HG03064 (cell line): ENCODE results near the gene MECR.

ENCODE experiments used
- ATAC-seq: cut with Tn5 transposase; IDR thresholded peaks from one replicate; pipeline ENCODE4 v1.9.1; 2021; ENCODE audit warnings: low read depth; ENCODE audit not compliant: unreplicated experiment

MECR gene

GRCh38 chr1:29230553-29231378 is at the start of gene MECR:
TSS of gene MECR (minus strand) at chr1:29230934. CDS start at chr1:29230906, 28 bp downstream.
- peak; percentile 83 for ATAC-seq

DNA sequence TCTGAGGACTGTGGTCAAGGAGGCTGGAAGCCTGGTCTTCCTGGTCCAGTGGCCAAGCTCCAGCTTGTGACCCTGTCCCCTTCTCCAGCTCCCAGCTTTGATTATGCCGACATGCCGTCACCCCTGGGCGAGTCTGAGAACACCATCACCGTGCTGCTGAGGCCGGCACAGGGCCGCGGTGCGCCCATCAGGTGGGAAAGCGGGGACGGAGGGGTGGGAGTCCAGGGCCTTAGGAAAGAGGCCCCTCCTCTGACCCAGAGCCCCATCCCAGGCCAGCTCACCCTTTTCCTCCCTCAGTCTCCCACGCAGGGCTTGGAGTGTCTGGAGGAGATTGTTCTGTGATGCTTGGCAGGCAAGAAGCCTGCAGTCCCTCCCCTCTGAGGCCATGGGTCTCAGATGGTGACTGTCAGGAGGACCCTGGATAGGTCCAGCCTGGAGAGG is 49.2 kb upstream of the MECR start:
- ATAC-seq = no peak

DNA sequence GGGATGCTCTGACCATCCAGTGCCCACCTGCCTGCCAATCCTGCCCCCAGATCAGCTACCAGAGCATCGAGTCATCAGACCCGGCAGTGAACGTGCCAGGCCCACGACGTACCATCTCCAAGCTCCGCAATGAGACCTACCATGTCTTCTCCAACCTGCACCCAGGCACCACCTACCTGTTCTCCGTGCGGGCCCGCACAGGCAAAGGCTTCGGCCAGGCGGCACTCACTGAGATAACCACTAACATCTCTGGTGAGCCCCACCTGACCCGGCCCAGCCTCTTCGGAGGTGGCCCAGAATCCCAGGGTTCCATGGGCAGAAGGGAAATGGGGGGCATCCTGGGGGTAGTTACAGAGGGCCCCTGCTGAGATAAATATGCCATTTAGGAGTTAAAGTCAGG is 48.7 kb upstream of the MECR start:
- no peak for ATAC-seq

DNA sequence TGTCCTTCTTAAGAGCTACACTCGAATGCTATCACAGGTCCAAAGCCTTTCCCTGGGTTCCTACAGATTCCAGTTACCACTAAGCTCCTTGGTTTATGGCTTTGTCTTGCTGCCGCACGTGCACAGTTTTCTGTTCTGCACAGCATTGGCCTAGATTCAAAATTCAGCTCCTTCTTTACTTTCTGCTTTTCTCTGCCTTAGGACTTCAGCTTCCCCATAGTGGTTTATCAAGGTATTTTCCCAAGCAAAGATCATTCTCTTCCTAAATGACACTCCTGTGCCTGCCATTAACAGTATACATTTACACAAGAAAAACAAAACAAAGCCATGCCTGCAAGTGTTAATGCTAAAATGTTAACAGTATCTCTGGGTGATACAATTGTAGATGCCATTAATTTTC is 47.4 kb upstream of the MECR start:
- no peak for ATAC-seq

GRCh38 chr1:29275435-29275834 is 44.7 kb upstream of the MECR start:
- no peak for ATAC-seq

DNA sequence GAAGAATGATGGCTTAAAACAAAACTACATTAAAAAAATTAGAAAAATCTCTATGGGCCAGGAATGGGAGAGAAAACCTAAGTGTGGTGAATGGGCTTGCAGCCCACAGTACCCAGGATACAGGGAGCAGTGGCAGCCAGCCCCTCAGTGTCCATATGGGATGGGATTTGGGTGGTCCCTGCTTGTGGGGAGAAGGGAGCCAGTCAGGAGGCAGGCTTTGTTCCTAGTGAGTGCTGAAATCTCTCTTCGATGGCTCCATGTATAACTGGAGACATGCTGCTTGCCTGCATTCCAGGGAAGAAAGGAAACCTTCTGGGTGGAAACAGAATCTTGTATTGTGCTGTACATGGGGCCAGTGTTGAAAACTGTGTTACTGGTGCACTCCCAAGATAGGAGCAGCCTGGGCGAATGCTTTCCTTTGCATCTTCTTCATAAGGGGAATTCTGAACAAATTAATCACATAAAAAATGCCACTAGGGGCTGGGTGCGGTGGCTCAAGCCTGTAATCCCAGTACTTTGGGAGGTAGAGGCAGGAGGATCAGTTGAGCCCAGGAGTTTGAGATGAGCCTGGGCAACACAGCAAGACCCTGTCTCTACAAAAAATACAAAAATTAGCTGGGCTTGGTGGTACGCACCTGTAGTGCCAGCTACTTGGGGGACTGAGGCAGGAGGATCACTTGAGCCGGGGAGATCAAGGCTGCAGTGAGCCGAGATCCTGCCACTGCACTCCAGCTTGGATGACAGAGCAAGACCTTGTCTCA is 41.6 kb upstream of the MECR start:
- no peak for ATAC-seq

- ATAC-seq = no peak
Observed at GRCh38 chr1:29271724-29272123, 41.0 kb upstream of the MECR start.

DNA sequence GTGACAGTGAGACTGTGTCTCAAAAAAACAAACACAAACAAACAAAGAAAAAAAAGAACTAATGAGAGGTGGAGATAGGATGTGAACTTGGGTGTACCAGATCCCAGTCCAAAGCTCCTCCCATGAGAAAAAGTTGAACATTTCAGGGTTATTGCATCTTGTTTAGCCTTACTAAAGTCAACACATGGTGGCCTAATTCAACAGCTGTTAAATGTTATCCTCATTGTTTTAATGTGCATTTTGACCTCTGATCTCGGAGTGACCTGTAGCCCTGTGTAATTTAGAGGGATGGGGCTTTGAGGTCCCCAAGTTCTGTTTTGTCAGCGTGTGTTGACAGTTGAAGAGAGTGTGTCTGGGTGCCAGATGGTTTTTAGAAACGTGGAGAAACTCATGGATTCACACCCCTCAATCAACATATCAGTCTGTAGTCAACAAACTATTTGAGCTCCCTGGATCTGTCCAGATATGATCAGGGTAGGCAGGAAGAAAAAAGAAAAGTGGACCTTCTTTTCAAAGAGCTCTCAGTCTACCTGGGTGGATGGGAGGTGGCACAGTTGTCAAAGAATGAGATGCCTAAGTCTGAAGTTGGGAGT is 40.3 kb upstream of the MECR start:
- no peak for ATAC-seq

DNA sequence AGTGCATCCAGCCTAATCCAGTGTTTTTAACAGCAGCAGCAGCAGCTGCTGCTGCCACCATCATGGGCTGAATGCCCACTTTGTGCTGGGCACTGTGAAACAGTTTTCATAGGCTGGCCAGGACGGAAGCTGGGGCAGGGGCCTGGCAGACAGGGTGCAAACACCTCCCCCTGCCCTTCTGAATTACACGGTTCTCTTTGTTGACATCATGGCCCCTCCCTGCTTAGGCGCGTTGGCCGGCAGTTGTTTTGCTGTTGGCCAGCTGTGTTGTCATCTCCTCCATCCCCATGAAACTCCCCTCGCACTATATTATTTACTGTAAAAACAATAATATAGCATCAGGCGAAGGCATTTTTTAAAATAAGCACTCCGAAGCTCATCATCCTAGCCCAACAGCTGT is 38.6 kb upstream of the MECR start:
- ATAC-seq = no peak

DNA sequence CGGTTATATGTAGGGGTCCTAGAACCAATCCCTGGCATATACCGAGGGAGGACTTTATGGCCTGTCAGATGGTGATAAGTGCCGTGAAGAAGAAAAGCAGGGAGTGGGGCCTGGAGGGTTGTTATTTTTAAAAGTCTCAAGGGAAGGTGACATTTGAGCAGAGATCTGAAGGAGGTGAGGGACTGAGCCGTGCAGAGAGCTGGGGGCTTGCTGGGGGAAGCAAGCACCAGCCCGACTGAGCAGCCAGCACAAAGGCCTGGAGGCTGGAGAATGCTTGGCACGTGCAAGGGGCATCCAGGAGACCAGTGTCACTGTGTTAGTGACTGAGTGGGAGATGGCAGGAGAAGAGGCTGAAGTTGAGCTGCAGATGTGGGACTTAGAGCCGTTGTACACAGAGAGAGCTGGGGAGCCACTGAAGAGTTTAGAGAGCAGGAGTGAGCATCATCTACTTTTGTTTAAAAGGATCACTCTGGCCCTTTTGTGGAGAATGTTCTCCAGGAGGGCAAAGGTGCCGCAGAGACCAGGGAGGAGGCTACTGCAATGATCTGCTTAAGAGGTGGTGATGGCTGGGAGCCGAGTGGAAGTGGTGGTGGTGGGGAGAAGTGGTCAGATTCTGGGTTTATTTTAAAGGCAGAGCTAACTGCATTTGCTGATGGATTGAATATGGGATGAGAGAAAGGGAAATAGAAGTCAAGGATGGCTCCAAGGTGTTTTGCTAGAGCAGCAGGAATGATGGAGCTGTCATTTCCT is 36.8 kb upstream of the MECR start:
- ATAC-seq = no peak

- ATAC-seq = no peak
Observed at GRCh38 chr1:29266912-29267311, 36.2 kb upstream of the MECR start.

DNA sequence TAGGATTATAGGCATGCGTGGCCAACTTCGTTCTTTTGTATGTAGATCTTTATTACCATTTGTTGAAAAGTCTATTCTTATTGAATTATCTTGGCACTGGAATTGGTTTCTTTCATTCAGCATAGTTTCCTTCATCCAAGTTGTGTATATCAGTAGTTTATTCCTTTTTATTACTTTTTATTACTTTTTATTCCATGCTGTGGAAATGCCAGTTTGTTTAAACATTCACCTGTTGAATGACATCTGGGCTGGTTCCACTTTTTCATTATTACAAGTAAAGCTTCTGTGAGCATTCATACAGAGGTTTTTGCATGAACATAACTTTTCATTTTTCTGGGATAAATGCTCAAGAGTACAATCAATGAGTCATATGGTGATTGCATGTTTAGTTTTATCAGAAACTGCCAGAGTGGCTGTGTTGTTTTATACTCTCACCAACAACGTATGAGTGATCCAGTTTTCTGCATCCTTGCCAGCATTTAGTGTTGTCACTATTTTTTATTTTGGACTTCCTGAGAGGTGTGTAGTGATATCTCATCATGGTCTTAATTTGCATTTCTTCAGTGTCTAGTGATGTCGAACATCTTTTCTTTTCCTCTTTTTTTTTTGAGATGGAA is 34.1 kb upstream of the MECR start:
- ATAC-seq = no peak

DNA sequence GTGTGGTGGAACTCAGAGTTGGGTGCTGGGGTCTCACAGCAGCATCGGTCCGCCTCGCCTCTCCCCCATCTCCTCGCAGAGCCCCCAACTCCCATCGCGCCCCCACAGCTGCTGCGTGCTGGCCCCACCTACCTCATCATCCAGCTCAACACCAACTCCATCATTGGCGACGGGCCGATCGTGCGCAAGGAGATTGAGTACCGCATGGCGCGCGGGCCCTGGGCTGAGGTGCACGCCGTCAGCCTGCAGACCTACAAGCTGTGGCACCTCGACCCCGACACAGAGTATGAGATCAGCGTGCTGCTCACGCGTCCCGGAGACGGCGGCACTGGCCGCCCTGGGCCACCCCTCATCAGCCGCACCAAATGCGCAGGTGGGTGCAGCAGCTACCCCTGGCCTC is 29.8 kb upstream of the MECR start:
- ATAC-seq = no peak

DNA sequence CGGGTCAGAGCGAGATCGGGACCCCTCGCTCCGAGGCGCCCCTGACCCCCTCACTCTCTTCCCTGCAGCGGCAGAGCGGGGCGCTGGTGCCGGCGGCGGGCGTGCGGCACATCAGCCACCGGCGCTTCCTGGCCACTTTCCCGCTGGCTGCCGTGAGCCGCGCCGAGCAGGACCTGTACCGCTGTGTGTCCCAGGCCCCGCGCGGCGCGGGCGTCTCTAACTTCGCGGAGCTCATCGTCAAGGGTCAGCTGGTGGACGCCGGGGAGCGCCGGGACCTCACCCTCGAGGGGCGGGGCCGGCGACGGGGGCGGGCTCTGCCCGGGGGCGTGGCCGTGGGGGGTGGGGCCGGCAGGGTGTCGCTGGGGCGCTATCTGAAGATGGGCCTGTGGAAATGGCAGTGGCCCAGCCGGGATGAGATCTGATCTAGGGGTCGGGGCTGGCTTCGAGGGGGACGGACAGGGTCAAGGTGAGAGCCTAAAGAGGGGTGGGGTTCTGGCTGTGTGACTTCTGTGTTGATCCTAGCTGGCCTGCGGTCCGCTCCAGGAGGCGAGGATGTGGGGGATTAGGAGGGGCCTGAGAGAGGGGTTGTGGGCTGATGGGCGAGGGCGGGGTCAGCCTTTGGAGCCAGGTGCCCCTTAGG is 29.2 kb upstream of the MECR start:
- no peak for ATAC-seq

DNA sequence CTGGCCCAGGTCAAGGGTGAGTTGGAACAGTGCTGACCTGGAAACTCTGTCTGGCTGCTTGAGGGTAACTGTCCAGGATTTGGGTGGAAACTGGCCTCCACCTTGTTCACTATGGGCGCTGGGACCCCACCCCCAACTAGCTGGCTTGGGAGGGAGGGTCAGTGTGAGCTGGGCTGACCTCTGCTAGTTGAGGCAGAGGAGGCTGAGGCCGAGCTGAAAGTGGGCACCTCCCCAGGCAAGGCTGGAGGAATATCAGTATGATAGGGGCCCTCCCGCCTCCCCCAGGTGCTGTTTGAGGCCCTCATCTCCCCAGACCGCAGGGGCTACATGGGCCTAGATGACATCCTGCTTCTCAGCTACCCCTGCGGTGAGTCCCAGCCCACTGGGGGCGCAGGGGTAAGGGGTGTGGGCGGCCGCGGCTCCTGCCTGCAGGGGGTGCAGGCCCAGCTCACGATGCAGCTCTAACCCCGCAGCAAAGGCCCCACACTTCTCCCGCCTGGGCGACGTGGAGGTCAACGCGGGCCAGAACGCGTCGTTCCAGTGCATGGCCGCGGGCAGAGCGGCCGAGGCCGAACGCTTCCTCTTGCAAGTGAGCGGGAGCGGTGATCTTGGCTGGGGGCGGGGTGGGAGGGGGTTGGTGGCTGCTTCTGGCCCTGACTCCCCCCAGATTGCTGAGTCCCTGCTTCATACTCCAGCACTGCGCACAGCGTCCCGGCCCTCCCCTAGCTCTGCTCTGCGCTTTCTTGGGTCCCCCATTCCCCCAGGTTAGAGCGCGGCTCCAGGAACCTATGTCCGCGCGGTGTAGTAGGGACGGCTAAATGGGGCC is 28.5 kb upstream of the MECR start:
- ATAC-seq = no peak

DNA sequence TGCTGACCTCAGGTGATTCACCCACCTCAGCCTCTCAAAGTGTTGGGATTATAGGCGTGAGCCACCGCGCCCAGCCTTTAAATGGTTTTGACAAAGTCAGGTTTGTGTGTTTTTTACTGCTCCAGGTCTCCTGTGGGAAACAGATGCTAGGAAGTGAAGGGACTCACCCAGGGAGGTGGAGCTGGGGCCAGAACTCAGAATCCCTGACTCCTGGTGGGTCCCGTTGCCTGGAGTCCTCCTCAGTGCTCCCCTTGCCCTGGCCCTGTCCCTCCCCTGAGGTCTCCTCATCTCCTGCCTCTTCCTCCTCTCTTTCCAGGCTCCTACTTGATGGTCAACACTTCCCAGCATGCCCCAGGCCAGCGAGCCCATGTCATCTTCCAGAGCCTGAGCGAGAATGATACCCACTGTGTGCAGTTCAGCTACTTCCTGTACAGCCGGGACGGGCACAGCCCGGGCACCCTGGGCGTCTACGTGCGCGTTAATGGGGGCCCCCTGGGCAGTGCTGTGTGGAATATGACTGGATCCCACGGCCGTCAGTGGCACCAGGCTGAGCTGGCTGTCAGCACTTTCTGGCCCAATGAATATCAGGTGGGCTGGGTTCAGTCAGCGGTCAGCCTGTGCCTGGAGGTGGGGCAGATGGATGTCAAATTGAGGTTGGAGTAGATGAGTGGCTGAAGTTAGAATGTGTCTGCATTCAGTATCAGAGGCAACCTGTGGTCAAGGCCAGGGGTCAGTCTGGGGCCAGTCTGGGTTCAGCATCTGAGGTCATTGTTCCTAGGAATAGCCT is 27.6 kb upstream of the MECR start:
- ATAC-seq = no peak

GRCh38 chr1:29256979-29257804 is 26.5 kb upstream of the MECR start:
- ATAC-seq = no peak
